Stimulated activated CD4-positive, alpha-beta T cell treated with anti-CD3 and anti-CD28 coated beads, Interleukin-4, amount 100 ng/mL, for 4 hours (primary cell): Measurements from ENCODE around the gene C10orf143.
"Not testable (repeated sequence)": the region's sequence is repeated elsewhere in the genome, so short reads cannot be mapped to it uniquely, and the experiment has no call there.

Experiments
- DNase-seq, 2 experiments: peaks; one replicate each; pipeline ENCODE4 v3.0.0-alpha.2; 2020

C10orf143 gene

DNA sequence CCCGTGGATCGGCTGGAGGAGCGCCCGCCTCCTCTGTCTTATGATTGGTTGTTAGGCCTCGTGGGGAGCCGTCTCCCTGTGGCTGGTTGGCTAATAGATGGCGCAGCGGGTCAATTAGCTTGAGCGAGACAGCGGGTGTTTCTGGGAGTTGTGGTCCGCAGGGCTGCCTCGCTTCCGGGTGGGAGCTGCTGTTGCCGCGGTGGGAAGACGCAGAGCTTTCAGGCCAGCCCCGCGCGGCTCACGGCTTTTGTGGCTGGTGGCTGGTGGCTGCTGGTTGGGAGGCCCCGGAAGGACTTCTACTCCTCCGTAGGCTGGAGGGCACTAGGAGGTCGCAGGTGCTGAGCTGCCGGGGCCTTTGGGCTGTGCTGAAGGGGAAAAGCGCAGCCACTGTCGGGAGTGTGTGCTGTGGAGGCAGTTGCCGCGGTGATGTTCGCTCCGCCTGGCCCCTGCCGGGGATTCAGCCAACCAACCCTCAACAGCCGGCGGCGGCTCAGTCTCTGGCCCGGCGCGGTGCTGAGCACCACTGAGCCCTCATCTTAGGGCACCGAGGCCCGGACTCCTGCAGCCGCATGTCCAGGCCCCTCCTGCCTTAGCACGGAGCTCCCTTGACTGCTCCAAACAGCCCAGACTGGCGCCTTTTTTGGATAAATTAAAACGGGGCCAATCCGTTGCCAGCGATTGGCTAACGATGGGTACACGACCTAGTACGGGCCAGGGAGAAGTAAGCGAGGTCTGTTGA, 652 bp upstream of the C10orf143 start:
- DNase-seq: peak; percentile 87 to 95

- peak; percentile 55 to 56 for DNase-seq
Observed at GRCh38 chr10:130109796-130110245, 809 bp downstream of the C10orf143 start.

GRCh38 chr10:130108934-130109604, 1.6 kb downstream of the C10orf143 start:
- DNase-seq: no peak

DNA sequence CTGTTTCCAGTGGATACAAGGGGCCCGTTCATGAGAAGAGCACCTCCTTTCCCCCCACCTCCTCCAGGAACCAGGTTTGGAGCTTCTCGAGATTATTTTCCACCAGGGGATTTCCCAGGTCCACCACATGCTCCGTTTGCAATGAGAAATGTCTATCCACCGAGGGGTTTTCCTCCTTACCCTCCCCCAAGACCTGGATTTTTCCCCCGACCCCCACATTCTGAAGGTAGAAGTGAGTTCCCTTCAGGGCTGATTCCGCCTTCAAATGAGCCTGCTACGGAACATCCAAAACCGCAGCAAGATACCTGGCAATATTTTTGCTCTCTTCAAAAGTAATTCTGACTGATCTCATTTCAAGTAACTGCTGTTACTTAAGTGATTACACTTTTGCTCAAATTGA, 2.5 kb downstream of the C10orf143 start:
- DNase-seq: peak in 1 of 2 experiments; percentile 25

- DNase-seq: no peak
Observed at GRCh38 chr10:130105724-130106123, 4.9 kb downstream of the C10orf143 start.

- no peak for DNase-seq
Observed at GRCh38 chr10:130099344-130099743, 11.3 kb downstream of the C10orf143 start.

GRCh38 chr10:130090565-130090964, 20.1 kb downstream of the C10orf143 start:
- DNase-seq: not testable (repeated sequence)

GRCh38 chr10:130080461-130080814, 30.2 kb downstream of the C10orf143 start:
- DNase-seq: no peak

DNA sequence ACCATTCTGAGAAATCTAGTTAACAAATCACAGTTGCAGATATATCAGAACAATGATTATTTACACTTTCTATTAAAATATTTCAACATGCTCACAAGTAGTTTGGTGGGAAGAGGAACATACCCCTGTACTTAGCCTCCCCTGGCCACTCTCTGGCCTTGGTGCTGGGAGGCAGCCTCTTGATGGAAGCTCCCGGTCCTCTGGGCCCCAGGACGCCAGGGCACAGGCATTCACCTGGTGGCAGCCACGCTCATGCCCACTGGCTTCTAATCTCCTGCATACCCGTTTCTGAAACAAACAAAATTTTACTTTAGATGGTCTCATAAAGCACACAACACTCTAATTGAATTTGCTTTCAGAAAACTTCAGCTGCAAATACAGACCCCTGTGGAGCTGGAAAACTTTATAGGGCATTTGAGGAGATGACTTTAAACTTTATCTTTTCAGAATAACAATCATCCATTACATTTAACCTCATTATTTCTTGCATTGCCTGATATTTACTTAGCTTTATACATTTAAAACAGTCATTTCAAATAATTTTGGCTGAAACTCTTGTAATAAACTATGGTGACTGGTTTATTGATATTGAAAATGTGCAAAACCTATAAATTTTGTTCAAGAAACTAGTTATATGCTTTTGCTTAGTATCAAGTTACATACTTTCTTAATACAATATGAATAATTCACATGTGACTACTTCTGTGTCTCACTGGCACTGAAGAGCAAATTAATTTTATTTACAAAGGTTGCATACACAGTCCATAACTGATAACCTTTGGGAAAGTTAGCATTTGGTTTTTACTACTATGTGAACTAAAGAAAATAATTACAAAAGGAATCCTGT, 30.8 kb downstream of the C10orf143 start:
- no peak for DNase-seq

DNA sequence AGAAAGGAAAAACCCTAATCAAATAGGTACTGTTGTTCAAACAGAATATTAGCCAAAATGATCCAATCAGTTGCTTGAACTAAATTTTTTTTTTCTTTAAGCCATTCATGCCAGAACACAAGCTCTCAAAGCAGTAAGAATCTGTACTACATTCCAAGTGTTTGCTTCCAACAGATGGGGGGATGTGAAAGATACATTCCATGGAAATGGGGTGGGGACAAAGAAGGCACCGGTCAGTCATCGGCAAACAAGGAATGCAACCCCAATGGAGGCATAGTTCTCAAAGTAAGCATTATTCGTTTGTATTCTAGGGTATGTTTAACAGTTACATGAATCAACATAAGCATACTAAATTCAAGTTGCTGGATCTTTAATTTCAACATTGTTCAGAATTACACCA, 32.5 kb downstream of the C10orf143 start:
- no peak for DNase-seq

- DNase-seq: no peak
Observed at GRCh38 chr10:130076681-130077080, 33.9 kb downstream of the C10orf143 start.

GRCh38 chr10:130074639-130075038, 36.0 kb downstream of the C10orf143 start:
- no peak for DNase-seq

DNA sequence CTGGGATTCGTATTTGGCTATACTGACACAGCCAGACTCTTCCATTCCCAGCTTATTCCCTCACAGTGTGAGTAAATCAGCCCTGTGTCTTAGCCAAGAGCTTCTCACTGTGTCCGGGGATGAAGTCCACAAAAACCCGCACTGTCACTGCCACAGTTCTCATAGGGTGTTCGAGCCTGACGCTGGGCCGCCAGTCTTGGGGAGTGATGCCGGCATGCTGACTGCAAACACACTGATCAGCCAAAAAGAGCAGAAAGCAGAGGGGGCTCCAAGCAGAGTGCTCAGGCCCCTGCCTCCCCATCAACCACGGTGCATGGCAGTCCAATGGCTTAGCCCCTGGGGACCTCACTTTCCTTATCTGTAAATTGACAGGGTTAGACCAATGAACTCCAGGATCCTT, 36.7 kb downstream of the C10orf143 start:
- DNase-seq: no peak

DNA sequence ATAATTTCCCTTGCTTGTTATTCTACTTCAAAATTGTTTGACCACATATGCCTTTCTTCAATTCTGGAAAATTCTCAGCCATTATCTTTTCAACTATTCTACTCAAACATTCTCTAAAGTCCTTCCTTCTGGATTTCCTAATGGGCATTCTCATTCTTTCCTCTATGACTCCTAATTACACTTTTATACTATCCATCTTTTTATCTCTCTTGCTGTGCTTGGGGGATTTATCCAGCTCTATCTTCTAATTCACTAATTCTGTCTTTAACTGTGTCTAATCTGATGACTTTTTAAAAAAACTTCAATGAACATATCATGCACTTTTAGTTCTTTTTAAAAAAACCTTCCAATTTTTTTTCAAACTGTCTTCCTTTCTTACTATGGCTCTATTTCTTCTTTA, 38.4 kb downstream of the C10orf143 start:
- no peak for DNase-seq

GRCh38 chr10:130067893-130068292, 42.7 kb downstream of the C10orf143 start:
- no peak for DNase-seq

DNA sequence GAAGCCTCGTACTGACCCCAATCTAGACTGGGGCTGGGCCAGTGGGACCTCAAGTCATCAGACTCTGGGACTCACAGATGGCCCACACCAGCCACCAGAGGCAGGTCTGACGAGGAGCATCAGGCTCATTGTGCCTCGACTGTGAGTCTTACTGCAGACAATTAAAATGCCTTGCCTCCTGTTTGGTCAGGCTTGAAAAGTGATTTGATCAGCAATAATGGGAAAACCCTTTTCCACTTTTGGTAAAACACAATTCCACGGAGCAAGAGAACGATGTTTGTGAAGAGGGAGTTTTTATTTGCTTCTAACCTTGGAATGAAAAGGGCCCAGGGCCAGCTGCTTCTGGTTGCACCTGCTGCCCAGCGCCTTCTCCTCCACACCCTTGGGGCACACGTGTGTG, 43.9 kb downstream of the C10orf143 start:
- no peak for DNase-seq

GRCh38 chr10:130065251-130065650, 45.4 kb downstream of the C10orf143 start:
- DNase-seq: no peak

DNA sequence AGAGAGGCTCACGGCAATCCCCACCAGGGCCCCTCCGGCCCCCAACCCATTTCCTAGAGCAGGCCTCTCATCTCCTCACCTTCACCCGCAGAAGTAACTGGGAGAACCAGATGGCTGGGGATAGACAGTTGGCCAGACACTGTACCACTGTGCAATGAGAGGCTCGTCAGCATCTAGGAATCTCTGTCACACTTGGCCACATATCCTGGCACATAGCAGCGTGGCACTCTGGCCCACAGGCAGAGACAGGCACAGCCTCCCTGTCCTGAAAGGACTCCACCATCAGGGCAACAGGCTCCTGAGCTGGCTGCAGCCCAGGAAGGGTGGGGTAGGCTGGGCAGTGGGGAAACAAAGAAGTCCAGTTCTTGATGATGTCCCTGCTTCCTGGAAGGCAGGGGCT, 45.8 kb downstream of the C10orf143 start:
- DNase-seq: no peak

GRCh38 chr10:130062976-130063375, 47.7 kb downstream of the C10orf143 start:
- DNase-seq: no peak

- DNase-seq: no peak
Observed at GRCh38 chr10:130062201-130062600, 48.4 kb downstream of the C10orf143 start.

- no peak for DNase-seq
Observed at GRCh38 chr10:130061760-130062159, 48.9 kb downstream of the C10orf143 start.

DNA sequence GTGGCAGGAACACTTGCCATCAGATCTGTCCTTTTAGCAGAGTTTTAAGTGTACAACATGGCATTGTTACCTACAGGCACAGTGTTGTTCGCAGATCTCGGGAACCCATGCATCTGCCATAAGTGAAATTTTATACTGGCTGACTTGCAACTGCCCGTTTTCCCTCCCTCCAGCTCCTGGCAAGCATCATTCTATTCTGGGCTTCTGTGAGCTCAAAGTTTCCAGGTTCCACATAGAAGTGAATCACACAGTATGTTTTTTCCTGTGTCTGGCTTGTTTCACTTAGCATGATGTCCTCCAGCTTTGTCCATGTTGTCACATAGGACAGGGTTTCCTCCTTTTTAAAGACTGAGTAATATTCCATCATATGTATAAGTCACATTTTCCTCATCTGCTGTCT, 56.6 kb downstream of the C10orf143 start:
- no peak for DNase-seq

DNA sequence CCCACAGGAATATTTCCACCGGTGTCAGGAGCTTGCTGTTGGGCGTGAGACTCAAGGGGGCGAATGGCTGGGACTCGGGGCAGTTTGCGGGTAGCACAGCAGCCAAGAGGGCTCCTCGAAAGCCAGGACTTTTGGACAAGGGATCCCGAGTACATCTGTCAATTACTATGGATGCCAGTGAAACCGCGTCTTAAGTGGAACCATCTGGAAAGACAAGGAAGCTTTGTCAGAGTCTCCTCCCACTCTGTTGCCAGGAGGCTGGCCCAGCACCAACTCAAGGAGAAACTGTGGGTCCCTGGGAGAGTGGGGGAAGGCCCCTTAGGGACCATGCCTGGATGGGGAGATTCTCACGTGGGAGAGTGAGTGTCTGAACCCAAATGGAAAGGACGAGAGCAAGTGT, 57.1 kb downstream of the C10orf143 start:
- DNase-seq: no peak

DNA sequence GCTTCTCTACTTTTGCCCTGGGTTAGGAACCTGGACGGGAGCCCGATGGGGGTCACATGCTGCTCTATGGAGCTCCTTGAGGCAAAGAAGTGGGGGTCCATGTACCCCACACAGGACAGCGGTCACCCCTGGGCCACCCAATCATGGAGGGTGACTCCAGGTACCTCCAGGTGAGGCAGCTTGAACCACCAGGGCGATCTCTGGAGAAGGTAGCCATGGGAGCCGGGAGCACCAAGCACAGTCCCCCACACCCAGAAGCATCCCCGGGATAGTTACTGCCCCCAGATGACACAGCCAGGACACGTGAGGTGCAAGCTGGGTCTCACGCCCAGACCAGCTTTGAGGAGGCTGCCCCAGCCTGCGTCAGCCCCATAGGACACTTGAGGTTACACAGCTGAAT, 58.4 kb downstream of the C10orf143 start:
- DNase-seq: no peak
